HepG2 (cell line): ENCODE results near the gene SUCLG2. TPM values are rescaled to one million over a fixed set of nuclear protein-coding genes. Genes with fewer than 3 reads are reported as not detected.

Experiments
- AFF4 ChIP-seq: sonication (generic); formaldehyde crosslinking; IDR thresholded peaks from 2 replicates; pipeline ENCODE4 v1.4.0; 2020; ENCODE audit warnings: missing genetic modification reagents
- ARID2 ChIP-seq: sonication (generic); formaldehyde crosslinking; IDR thresholded peaks from 2 replicates; pipeline ENCODE4 v1.8.1; 2022; ENCODE audit warnings: mild to moderate bottlenecking, missing genetic modification reagents, borderline replicate concordance
- ATF1 ChIP-seq: IDR thresholded peaks from 2 replicates; pipeline ENCODE4 v1.6.1; 2016; ENCODE audit warnings: mild to moderate bottlenecking, control low read depth
- CHCHD3 ChIP-seq: sonication (generic); formaldehyde crosslinking; IDR thresholded peaks from 2 replicates; pipeline ENCODE4 v1.8.0; 2022; ENCODE audit warnings: mild to moderate bottlenecking, missing genetic modification reagents, moderate library complexity
- HES4 ChIP-seq: sonication (generic); formaldehyde crosslinking; IDR thresholded peaks from 2 replicates; pipeline ENCODE4 v1.9.0; 2021; ENCODE audit warnings: mild to moderate bottlenecking, missing genetic modification reagents, borderline replicate concordance
- HOXA9 ChIP-seq: sonication (generic); formaldehyde crosslinking; IDR thresholded peaks from 2 replicates; pipeline ENCODE4 v1.8.1; 2022; ENCODE audit warnings: missing genetic modification reagents, mild to moderate bottlenecking, moderate library complexity, borderline replicate concordance
- HOXD1 ChIP-seq: sonication (generic); formaldehyde crosslinking; IDR thresholded peaks from 2 replicates; pipeline ENCODE4 v1.5.0; 2020; ENCODE audit warnings: missing genetic modification reagents
- MAF1 ChIP-seq: sonication (generic); formaldehyde crosslinking; IDR thresholded peaks from 2 replicates; pipeline ENCODE4 v1.5.0; 2020; ENCODE audit warnings: missing genetic modification reagents, borderline replicate concordance
- MED8 ChIP-seq: sonication (generic); formaldehyde crosslinking; IDR thresholded peaks from 2 replicates; pipeline ENCODE4 v1.8.1; 2023; ENCODE audit warnings: mild to moderate bottlenecking, missing genetic modification reagents; ENCODE audit not compliant: insufficient replicate concordance
- MEF2D ChIP-seq: sonication (generic); formaldehyde crosslinking; IDR thresholded peaks from 2 replicates; pipeline ENCODE4 v1.5.1; 2020; ENCODE audit warnings: mild to moderate bottlenecking, missing genetic modification reagents
- NRL ChIP-seq: sonication (generic); formaldehyde crosslinking; IDR thresholded peaks from 2 replicates; pipeline ENCODE4 v1.5.0; 2020; ENCODE audit warnings: missing genetic modification reagents, mild to moderate bottlenecking, moderate library complexity, borderline replicate concordance
- PHF8 ChIP-seq: sonication (generic); formaldehyde crosslinking; IDR thresholded peaks from 2 replicates; pipeline ENCODE4 v1.5.0; 2020; ENCODE audit warnings: missing genetic modification reagents
- PRMT3 ChIP-seq: sonication (generic); formaldehyde crosslinking; IDR thresholded peaks from 2 replicates; pipeline ENCODE4 v1.8.1; 2022; ENCODE audit warnings: low read depth, mild to moderate bottlenecking, moderate library complexity, missing genetic modification reagents, borderline replicate concordance
- RELA ChIP-seq: sonication (generic); formaldehyde crosslinking; IDR thresholded peaks from 2 replicates; pipeline ENCODE4 v1.4.0; 2020; ENCODE audit warnings: missing genetic modification reagents
- TEF ChIP-seq: sonication (generic); formaldehyde crosslinking; IDR thresholded peaks from 2 replicates; pipeline ENCODE4 v1.5.0; 2020; ENCODE audit warnings: missing genetic modification reagents
- ZC3H4 ChIP-seq: sonication (generic); formaldehyde crosslinking; IDR thresholded peaks from 2 replicates; pipeline ENCODE4 v1.4.0; 2020; ENCODE audit warnings: missing genetic modification reagents, borderline replicate concordance
- ZFAT ChIP-seq: sonication (generic); formaldehyde crosslinking; conservative IDR thresholded peaks from 2 replicates; pipeline ENCODE4 v1.8.1; 2023; ENCODE audit warnings: missing genetic modification reagents, inconsistent platforms
- ZFP41 ChIP-seq: sonication (generic); formaldehyde crosslinking; IDR thresholded peaks from 2 replicates; pipeline ENCODE4 v1.4.0; 2020; ENCODE audit warnings: mild to moderate bottlenecking, missing genetic modification reagents, borderline replicate concordance
- ZFP82 ChIP-seq: sonication (generic); formaldehyde crosslinking; IDR thresholded peaks from 2 replicates; pipeline ENCODE4 v1.5.1; 2020; ENCODE audit warnings: mild to moderate bottlenecking, missing genetic modification reagents, borderline replicate concordance
- ZNF207 ChIP-seq: fragments of 450-650 bp; IDR thresholded peaks from 2 replicates; pipeline ENCODE4 v1.6.1; 2016; ENCODE audit warnings: antibody characterized with exemption, borderline replicate concordance
- ZNF558 ChIP-seq: sonication (generic); formaldehyde crosslinking; IDR thresholded peaks from 2 replicates; pipeline ENCODE4 v1.9.0; 2022; ENCODE audit warnings: mild to moderate bottlenecking, missing genetic modification reagents, borderline replicate concordance
- ZNF572 ChIP-seq: sonication (generic); formaldehyde crosslinking; IDR thresholded peaks from 2 replicates; pipeline ENCODE4 v1.5.1; 2020; ENCODE audit warnings: mild to moderate bottlenecking, missing genetic modification reagents
- ZNF674 ChIP-seq: sonication (generic); formaldehyde crosslinking; IDR thresholded peaks from 2 replicates; pipeline ENCODE4 v1.5.0; 2020; ENCODE audit warnings: low read depth, mild to moderate bottlenecking, missing genetic modification reagents
- ZNF7 ChIP-seq: IDR thresholded peaks from 2 replicates; pipeline ENCODE4 v1.6.1; 2016; ENCODE audit warnings: missing biosample characterization, missing genetic modification reagents
- ZSCAN25 ChIP-seq: sonication (generic); formaldehyde crosslinking; IDR thresholded peaks from 2 replicates; pipeline ENCODE4 v1.8.0; 2022; ENCODE audit warnings: mild to moderate bottlenecking, missing genetic modification reagents
- polyA plus RNA-seq, 8 experiments: library from polyadenylated mRNA; depleted of rRNA in 3 of 8; stranded (reverse) in 7 of 8; unstranded in 1 of 8; fragments of >200 nt; fragmentation: Illumina TruSeq in 4 of 8; extraction: Trizol in 4 of 8; gene quantifications; 2 replicates each; pipeline versions ENCODE4 v1.2.1 to v1.2.3, GENCODE V29; 2011 to 2016; ENCODE audit warnings: low read depth in 4 of 8, missing spikeins in 1 of 8, mixed read lengths in 1 of 8; ENCODE audit not compliant: insufficient read depth in 1 of 8
- total RNA-seq, 5 experiments: library from RNA; depleted of rRNA; stranded (reverse); fragments of >200 nt; fragmentation: Illumina TruSeq; extraction: Trizol; gene quantifications; 2 replicates each; pipeline ENCODE4 v1.2.3, GENCODE V29; 2016; ENCODE audit warnings: low read depth in 1 of 5
- TF ChIP-seq, protein P1 (sequence below): sonication (generic); formaldehyde crosslinking; IDR thresholded peaks from 2 replicates; pipeline ENCODE4 v1.5.0; 2020; ENCODE audit warnings: missing genetic modification reagents

The SUCLG2 gene
- total and polyA plus RNA-seq, 2 of the 13 experiments (the other 11 are each of a cell fraction or from before 2014, with no cell fraction given), result 21.4 to 64.9 TPM

DNA sequence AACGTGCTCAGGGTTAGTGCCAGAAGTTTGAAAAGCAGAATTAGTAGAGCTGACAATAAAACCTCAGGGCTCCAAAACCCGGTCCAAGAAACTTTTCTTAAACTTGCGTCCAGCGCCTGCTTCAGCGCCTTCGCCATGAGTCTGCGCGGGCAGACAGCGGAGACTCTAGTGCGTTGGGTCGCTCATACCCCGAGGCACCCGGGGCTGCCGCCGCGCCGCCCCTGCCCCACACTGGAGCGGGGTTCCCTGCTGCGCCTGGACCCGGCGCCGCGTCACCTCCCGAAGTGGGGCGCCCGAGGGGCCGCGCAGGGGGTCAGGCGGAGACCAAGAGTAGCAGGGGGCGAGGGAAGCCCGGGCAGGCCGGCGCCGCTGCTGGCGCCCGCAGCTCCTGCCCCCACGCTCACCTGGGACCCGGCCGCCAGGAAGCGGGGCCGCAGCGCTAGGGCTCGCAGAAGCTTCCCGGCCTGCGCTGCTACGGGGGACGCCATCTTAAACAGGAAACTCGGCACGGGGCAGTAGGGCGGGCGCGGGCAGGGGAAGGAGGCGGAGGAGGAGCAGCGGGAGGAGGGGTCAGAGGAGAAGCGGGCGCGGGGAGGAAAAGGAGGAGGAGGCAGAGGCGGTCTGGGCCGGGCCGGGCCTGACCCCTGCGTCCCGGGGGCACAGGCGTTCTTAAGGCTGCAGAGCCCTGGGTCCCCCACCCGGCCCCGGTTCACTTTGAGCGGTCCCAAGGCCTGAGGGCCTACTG, at the start of gene SUCLG2 (continued):
- peak; percentile 31; the same call in 1 of the 2 replicates for TF ChIP-seq HES4 (CRISPR knock-in tag)
- TF ChIP-seq ZFP41, result no peak
- TF ChIP-seq NRL, result peak; percentile 60; the same call in 1 of the 2 replicates
- TF ChIP-seq AFF4, result no peak; the same call in 1 of the 2 replicates
- TF ChIP-seq MAF1 (CRISPR knock-in tag), result no peak
- no peak for TF ChIP-seq ZNF572 (CRISPR knock-in tag)
- TF ChIP-seq ZFP82 (CRISPR knock-in tag), result no peak
- no peak for TF ChIP-seq MEF2D (CRISPR knock-in tag)
- no peak for TF ChIP-seq TEF (CRISPR knock-in tag)
- no peak for TF ChIP-seq HOXA9 (CRISPR knock-in tag)
- TF ChIP-seq PHF8 (CRISPR knock-in tag), result peak; percentile 80
- TF ChIP-seq RELA, result no peak
- TF ChIP-seq ZNF558, result peak; percentile 48; the same call in 1 of the 2 replicates
- peak; percentile 87 for TF ChIP-seq ZSCAN25 (CRISPR knock-in tag)
- TF ChIP-seq ZNF207, result no peak
- TF ChIP-seq ATF1 (CRISPR knock-in tag), result no peak
- peak; percentile 79; the same call in 1 of the 2 replicates for TF ChIP-seq ARID2 (CRISPR knock-in tag)
- no peak for TF ChIP-seq ZNF7 (CRISPR knock-in tag)
- no peak for TF ChIP-seq HOXD1 (CRISPR knock-in tag)
- TF ChIP-seq, protein P1, sequence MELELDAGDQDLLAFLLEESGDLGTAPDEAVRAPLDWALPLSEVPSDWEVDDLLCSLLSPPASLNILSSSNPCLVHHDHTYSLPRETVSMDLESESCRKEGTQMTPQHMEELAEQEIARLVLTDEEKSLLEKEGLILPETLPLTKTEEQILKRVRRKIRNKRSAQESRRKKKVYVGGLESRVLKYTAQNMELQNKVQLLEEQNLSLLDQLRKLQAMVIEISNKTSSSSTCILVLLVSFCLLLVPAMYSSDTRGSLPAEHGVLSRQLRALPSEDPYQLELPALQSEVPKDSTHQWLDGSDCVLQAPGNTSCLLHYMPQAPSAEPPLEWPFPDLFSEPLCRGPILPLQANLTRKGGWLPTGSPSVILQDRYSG (CRISPR knock-in tag), result no peak
- no peak for TF ChIP-seq ZFAT (CRISPR knock-in tag)
- 0 out of 2 replicates have a peak, but pooled peaks have one; percentile 45 for TF ChIP-seq ZC3H4
- TF ChIP-seq ZNF674 (CRISPR knock-in tag), result no peak
- TF ChIP-seq PRMT3 (CRISPR knock-in tag), result peak; percentile 77; the same call in 1 of the 2 replicates
- TF ChIP-seq MED8 (CRISPR knock-in tag), result peak; percentile 71
- 0 out of 2 replicates have a peak, but pooled peaks have one; percentile 3 for TF ChIP-seq CHCHD3 (CRISPR knock-in tag)
